ENCODE results near the gene AXIN1. TPM values are rescaled to one million over a fixed set of nuclear protein-coding genes. Genes with fewer than 3 reads are reported as not detected.

AXIN1 gene
- total RNA-seq, 1 experiment from 2014 or later = 32.7 TPM

GRCh38 chr16:273547-274421, 78.7 kb downstream of the AXIN1 start:
- TF ChIP-seq EZH2 (IDR thresholded peaks at IDR 0.05; ENCODE audit: borderline replicate concordance, low read depth, low read length, poor library complexity, severe bottlenecking) = no peak
- TF ChIP-seq CTCF (conservative IDR thresholded peaks at IDR 0.05; ENCODE audit: low read depth, low read length) = no peak
- H3K27ac ChIP-seq (ENCODE audit: low read depth, low read length, poor library complexity, severe bottlenecking) = no peak overlapping the region
- POLR2A ChIA-PET (ENCODE audit: low non-redundant PET) = no interaction called here
- CTCF ChIA-PET = no interaction called here
- peaks cover 19% of the 10 kb centered on the region for H3K27me3 ChIP-seq (replicated peaks; ENCODE audit: insufficient read depth, low read depth, low read length, poor library complexity)
- H3K4me1 ChIP-seq (ENCODE audit: insufficient read depth, low read length, poor library complexity, severe bottlenecking) = no peaks in the 10 kb centered on the region
- intact Hi-C loops (cut with micrococcal nuclease; ENCODE audit: unreplicated experiment) = no loop called here
- H3K36me3 ChIP-seq (ENCODE audit: insufficient read depth, low read length, poor library complexity, severe bottlenecking) = no peaks in the 10 kb centered on the region
- DNase-seq (ENCODE audit: low spot score) = no peak
- no TSS peak for BruUV-seq (replicated peaks)
- H3K4me3 ChIP-seq (ENCODE audit: low read depth, low read length, poor library complexity, severe bottlenecking) = no peak overlapping the region
- no peaks in the 10 kb centered on the region for H3K9me3 ChIP-seq (ENCODE audit: low read depth, low read length, poor library complexity, severe bottlenecking)

GRCh38 chr16:272633-273546, 79.6 kb downstream of the AXIN1 start:
- TF ChIP-seq EZH2 (IDR thresholded peaks at IDR 0.05; ENCODE audit: borderline replicate concordance, low read depth, low read length, poor library complexity, severe bottlenecking) (no peak), CTCF (conservative IDR thresholded peaks at IDR 0.05; ENCODE audit: low read depth, low read length) (no peak)
- Histone ChIP-seq H3K4me3 (ENCODE audit: low read depth, low read length, poor library complexity, severe bottlenecking) (no peak overlapping the region), H3K9me3 (ENCODE audit: low read depth, low read length, poor library complexity, severe bottlenecking) (no peaks in the 10 kb centered on the region), H3K4me1 (ENCODE audit: insufficient read depth, low read length, poor library complexity, severe bottlenecking) (no peaks in the 10 kb centered on the region), H3K27me3 (replicated peaks; ENCODE audit: insufficient read depth, low read depth, low read length, poor library complexity) (peaks cover 19% of the 10 kb centered on the region), H3K36me3 (ENCODE audit: insufficient read depth, low read length, poor library complexity, severe bottlenecking) (no peaks in the 10 kb centered on the region), H3K27ac (ENCODE audit: low read depth, low read length, poor library complexity, severe bottlenecking) (no peak overlapping the region)
- intact Hi-C loops (cut with micrococcal nuclease; ENCODE audit: unreplicated experiment) = no loop called here
- DNase-seq (ENCODE audit: low spot score) = no peak
- BruUV-seq (replicated peaks) = no TSS peak
- ChIA-PET POLR2A (ENCODE audit: low non-redundant PET) (no interaction called here), CTCF (no interaction called here)

GRCh38 chr16:270381-271255, 81.9 kb downstream of the AXIN1 start:
- H3K4me1 ChIP-seq (ENCODE audit: insufficient read depth, low read length, poor library complexity, severe bottlenecking) = no peaks in the 10 kb centered on the region
- peaks cover 12% of the 10 kb centered on the region for H3K27me3 ChIP-seq (replicated peaks; ENCODE audit: insufficient read depth, low read depth, low read length, poor library complexity)
- no peaks in the 10 kb centered on the region for H3K9me3 ChIP-seq (ENCODE audit: low read depth, low read length, poor library complexity, severe bottlenecking)
- ChIA-PET POLR2A (ENCODE audit: low non-redundant PET) (no interaction called here), CTCF (no interaction called here)
- H3K27ac ChIP-seq (ENCODE audit: low read depth, low read length, poor library complexity, severe bottlenecking) = no peak overlapping the region
- BruUV-seq (replicated peaks) = no TSS peak
- no peaks in the 10 kb centered on the region for H3K36me3 ChIP-seq (ENCODE audit: insufficient read depth, low read length, poor library complexity, severe bottlenecking)
- H3K4me3 ChIP-seq (ENCODE audit: low read depth, low read length, poor library complexity, severe bottlenecking) = no peak overlapping the region
- intact Hi-C loops (cut with micrococcal nuclease; ENCODE audit: unreplicated experiment) = no loop called here
- DNase-seq (ENCODE audit: low spot score) = no peak
- TF ChIP-seq CTCF (conservative IDR thresholded peaks at IDR 0.05; ENCODE audit: low read depth, low read length) = no peak
- no peak for TF ChIP-seq EZH2 (IDR thresholded peaks at IDR 0.05; ENCODE audit: borderline replicate concordance, low read depth, low read length, poor library complexity, severe bottlenecking)
